ENCODE measurements around the gene SETD3. TPM values are rescaled to one million over a fixed set of nuclear protein-coding genes. Genes with fewer than 3 reads are reported as not detected.

The SETD3 gene
- total and polyA plus RNA-seq, 2 experiments from 2014 or later, result 40.7 to 68.0 TPM

DNA sequence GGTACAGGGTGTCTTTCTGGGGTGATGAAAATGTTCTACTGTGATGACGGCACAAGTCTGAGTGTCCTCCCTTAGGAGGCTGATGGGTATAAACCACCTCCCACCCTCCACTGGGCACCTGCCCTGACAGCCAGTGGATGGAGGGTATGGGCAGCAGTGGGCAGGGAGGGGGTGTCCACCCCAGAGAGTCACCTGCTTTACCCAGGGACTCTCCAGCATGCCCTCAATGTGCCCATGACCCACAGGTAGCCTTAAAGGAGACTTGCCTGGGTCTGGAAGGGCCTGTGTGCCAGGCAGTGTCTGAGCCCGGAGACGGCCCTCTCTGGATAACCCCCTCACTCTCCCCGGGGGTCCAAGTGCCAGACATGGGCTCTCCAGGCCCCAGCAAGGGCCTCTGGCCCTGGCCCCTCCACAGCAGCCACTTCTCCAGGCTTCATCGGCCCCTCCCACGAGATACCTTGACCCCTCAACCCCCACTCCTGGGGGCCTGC lies 39.3 kb upstream of the SETD3 start:
- no peaks in the 10 kb centered on the region; the same call in 1 of the 2 replicates for H4K20me1 ChIP-seq (replicated peaks; ENCODE audit: insufficient read depth)
- 0 out of 2 replicates have a peak, but pooled peaks cover 2% of the 10 kb centered on the region for H3F3A ChIP-seq (replicated peaks; ENCODE audit: low read depth)
- Mint-ChIP-seq H3K27ac (no peak overlapping the region), H3K27me3 (ENCODE audit: insufficient read depth, low read depth, poor library complexity) (peaks cover 11% of the 10 kb centered on the region), H3K4me3 (no peak overlapping the region), H3K4me1 (peaks cover 34% of the 10 kb centered on the region), H3K36me3 (ENCODE audit: low read depth) (no peaks in the 10 kb centered on the region; the same call in 2 of the 3 replicates), H3K9me3 (no peaks in the 10 kb centered on the region)
- H2AFZ ChIP-seq, result no peak overlapping the region
- no peak overlapping the region for H3K4me2 ChIP-seq
- H3K36me3 ChIP-seq (ENCODE audit: insufficient read depth), result no peaks in the 10 kb centered on the region
- DNase-seq (ENCODE audit: low spot score) (no peak), ATAC-seq (no peak)
- H3K27me3 ChIP-seq (ENCODE audit: insufficient read depth), result no peaks in the 10 kb centered on the region
- TF ChIP-seq, protein P1, sequence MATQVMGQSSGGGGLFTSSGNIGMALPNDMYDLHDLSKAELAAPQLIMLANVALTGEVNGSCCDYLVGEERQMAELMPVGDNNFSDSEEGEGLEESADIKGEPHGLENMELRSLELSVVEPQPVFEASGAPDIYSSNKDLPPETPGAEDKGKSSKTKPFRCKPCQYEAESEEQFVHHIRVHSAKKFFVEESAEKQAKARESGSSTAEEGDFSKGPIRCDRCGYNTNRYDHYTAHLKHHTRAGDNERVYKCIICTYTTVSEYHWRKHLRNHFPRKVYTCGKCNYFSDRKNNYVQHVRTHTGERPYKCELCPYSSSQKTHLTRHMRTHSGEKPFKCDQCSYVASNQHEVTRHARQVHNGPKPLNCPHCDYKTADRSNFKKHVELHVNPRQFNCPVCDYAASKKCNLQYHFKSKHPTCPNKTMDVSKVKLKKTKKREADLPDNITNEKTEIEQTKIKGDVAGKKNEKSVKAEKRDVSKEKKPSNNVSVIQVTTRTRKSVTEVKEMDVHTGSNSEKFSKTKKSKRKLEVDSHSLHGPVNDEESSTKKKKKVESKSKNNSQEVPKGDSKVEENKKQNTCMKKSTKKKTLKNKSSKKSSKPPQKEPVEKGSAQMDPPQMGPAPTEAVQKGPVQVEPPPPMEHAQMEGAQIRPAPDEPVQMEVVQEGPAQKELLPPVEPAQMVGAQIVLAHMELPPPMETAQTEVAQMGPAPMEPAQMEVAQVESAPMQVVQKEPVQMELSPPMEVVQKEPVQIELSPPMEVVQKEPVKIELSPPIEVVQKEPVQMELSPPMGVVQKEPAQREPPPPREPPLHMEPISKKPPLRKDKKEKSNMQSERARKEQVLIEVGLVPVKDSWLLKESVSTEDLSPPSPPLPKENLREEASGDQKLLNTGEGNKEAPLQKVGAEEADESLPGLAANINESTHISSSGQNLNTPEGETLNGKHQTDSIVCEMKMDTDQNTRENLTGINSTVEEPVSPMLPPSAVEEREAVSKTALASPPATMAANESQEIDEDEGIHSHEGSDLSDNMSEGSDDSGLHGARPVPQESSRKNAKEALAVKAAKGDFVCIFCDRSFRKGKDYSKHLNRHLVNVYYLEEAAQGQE (IDR thresholded peaks at IDR 0.05; ENCODE audit: unreplicated experiment), result no peak
- TF ChIP-seq ZNF331 (CRISPR knock-in tag; IDR thresholded peaks at IDR 0.05; ENCODE audit: low read depth) (no peak), NANOG (IDR thresholded peaks at IDR 0.05; ENCODE audit: borderline replicate concordance) (no peak), CREB1 (CRISPR knock-in tag; IDR thresholded peaks at IDR 0.05; ENCODE audit: low read depth) (no peak), POLR2AphosphoS5 (IDR thresholded peaks at IDR 0.05; ENCODE audit: low read depth) (no peak), EZH2 (IDR thresholded peaks at IDR 0.05; ENCODE audit: low read depth, unreplicated experiment) (no peak), STAT1 (IDR thresholded peaks at IDR 0.05; ENCODE audit: unreplicated experiment) (no peak)
- TF ChIP-seq, protein P2, sequence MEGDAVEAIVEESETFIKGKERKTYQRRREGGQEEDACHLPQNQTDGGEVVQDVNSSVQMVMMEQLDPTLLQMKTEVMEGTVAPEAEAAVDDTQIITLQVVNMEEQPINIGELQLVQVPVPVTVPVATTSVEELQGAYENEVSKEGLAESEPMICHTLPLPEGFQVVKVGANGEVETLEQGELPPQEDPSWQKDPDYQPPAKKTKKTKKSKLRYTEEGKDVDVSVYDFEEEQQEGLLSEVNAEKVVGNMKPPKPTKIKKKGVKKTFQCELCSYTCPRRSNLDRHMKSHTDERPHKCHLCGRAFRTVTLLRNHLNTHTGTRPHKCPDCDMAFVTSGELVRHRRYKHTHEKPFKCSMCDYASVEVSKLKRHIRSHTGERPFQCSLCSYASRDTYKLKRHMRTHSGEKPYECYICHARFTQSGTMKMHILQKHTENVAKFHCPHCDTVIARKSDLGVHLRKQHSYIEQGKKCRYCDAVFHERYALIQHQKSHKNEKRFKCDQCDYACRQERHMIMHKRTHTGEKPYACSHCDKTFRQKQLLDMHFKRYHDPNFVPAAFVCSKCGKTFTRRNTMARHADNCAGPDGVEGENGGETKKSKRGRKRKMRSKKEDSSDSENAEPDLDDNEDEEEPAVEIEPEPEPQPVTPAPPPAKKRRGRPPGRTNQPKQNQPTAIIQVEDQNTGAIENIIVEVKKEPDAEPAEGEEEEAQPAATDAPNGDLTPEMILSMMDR (conservative IDR thresholded peaks at IDR 0.05; ENCODE audit: low read depth in 2 of 2), result no peak
- TF ChIP-seq, protein P3, sequence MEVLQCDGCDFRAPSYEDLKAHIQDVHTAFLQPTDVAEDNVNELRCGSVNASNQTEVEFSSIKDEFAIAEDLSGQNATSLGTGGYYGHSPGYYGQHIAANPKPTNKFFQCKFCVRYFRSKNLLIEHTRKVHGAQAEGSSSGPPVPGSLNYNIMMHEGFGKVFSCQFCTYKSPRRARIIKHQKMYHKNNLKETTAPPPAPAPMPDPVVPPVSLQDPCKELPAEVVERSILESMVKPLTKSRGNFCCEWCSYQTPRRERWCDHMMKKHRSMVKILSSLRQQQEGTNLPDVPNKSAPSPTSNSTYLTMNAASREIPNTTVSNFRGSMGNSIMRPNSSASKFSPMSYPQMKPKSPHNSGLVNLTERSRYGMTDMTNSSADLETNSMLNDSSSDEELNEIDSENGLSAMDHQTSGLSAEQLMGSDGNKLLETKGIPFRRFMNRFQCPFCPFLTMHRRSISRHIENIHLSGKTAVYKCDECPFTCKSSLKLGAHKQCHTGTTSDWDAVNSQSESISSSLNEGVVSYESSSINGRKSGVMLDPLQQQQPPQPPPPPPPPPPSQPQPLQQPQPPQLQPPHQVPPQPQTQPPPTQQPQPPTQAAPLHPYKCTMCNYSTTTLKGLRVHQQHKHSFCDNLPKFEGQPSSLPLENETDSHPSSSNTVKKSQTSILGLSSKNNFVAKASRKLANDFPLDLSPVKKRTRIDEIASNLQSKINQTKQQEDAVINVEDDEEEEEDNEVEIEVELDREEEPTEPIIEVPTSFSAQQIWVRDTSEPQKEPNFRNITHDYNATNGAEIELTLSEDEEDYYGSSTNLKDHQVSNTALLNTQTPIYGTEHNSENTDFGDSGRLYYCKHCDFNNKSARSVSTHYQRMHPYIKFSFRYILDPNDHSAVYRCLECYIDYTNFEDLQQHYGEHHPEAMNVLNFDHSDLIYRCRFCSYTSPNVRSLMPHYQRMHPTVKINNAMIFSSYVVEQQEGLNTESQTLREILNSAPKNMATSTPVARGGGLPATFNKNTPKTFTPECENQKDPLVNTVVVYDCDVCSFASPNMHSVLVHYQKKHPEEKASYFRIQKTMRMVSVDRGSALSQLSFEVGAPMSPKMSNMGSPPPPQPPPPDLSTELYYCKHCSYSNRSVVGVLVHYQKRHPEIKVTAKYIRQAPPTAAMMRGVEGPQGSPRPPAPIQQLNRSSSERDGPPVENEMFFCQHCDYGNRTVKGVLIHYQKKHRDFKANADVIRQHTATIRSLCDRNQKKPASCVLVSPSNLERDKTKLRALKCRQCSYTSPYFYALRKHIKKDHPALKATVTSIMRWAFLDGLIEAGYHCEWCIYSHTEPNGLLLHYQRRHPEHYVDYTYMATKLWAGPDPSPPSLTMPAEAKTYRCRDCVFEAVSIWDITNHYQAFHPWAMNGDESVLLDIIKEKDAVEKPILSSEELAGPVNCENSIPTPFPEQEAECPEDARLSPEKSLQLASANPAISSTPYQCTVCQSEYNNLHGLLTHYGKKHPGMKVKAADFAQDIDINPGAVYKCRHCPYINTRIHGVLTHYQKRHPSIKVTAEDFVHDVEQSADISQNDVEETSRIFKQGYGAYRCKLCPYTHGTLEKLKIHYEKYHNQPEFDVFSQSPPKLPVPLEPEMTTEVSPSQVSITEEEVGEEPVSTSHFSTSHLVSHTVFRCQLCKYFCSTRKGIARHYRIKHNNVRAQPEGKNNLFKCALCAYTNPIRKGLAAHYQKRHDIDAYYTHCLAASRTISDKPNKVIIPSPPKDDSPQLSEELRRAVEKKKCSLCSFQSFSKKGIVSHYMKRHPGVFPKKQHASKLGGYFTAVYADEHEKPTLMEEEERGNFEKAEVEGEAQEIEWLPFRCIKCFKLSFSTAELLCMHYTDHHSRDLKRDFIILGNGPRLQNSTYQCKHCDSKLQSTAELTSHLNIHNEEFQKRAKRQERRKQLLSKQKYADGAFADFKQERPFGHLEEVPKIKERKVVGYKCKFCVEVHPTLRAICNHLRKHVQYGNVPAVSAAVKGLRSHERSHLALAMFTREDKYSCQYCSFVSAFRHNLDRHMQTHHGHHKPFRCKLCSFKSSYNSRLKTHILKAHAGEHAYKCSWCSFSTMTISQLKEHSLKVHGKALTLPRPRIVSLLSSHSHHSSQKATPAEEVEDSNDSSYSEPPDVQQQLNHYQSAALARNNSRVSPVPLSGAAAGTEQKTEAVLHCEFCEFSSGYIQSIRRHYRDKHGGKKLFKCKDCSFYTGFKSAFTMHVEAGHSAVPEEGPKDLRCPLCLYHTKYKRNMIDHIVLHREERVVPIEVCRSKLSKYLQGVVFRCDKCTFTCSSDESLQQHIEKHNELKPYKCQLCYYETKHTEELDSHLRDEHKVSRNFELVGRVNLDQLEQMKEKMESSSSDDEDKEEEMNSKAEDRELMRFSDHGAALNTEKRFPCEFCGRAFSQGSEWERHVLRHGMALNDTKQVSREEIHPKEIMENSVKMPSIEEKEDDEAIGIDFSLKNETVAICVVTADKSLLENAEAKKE (CRISPR knock-in tag; IDR thresholded peaks at IDR 0.05), result no peak
- H3K4me1 ChIP-seq (ENCODE audit: insufficient read depth), result peaks cover 23% of the 10 kb centered on the region
- H3K4me3 ChIP-seq, result no peak overlapping the region
- no peaks in the 10 kb centered on the region for H3K9me2 ChIP-seq (ENCODE audit: insufficient read depth)
- H3K27ac ChIP-seq (ENCODE audit: low read depth), result no peak overlapping the region
- H3K79me2 ChIP-seq (replicated peaks; ENCODE audit: insufficient read depth), result no peaks in the 10 kb centered on the region
